ENCODE measurements around the gene WDR83.
A peak's percentile ranks its signal among the peaks of the same experiment; 100 is the strongest.

The WDR83 gene

GRCh38 chr19:12628040-12629022 is 38.3 kb upstream of the WDR83 start:
- H3K36me3 ChIP-seq = peaks cover 69% of the 10 kb centered on the region

GRCh38 chr19:12629215-12629614 is 37.4 kb upstream of the WDR83 start:
- H3K9me3 ChIP-seq (ENCODE audit: severe bottlenecking) = peaks cover 18% of the 10 kb centered on the region
- no peak overlapping the region for H3K27ac ChIP-seq
- H3K36me3 ChIP-seq = peaks cover 63% of the 10 kb centered on the region
- H3K27me3 ChIP-seq (ENCODE audit: insufficient read depth, low read depth, severe bottlenecking) = no peaks in the 10 kb centered on the region
- no peak for DNase-seq
- H3K4me3 ChIP-seq (ENCODE audit: low read depth, low read length) = no peak overlapping the region
- no peak for TF ChIP-seq CTCF (IDR thresholded peaks at IDR 0.05; ENCODE audit: low read depth, low read length)

More at GRCh38 chr19:12628040-12629022, 38.3 kb upstream of the WDR83 start:
- peaks cover 18% of the 10 kb centered on the region for H3K9me3 ChIP-seq (ENCODE audit: severe bottlenecking)
- no peak for TF ChIP-seq CTCF (IDR thresholded peaks at IDR 0.05; ENCODE audit: low read depth, low read length)
- H3K27me3 ChIP-seq (ENCODE audit: insufficient read depth, low read depth, severe bottlenecking) = no peaks in the 10 kb centered on the region
- no peak overlapping the region for H3K4me3 ChIP-seq (ENCODE audit: low read depth, low read length)
- DNase-seq = no peak
- H3K27ac ChIP-seq = no peak overlapping the region

- H3K9me3 ChIP-seq (ENCODE audit: severe bottlenecking) = peaks cover 2% of the 10 kb centered on the region
- no peak for TF ChIP-seq CTCF (IDR thresholded peaks at IDR 0.05; ENCODE audit: low read depth, low read length)
- no peaks in the 10 kb centered on the region for H3K27me3 ChIP-seq (ENCODE audit: insufficient read depth, low read depth, severe bottlenecking)
- peaks cover 2% of the 10 kb centered on the region; the same call in 1 of the 2 replicates for H3K36me3 ChIP-seq
- peak; percentile 17 for DNase-seq
- no peak overlapping the region for H3K4me3 ChIP-seq (ENCODE audit: low read depth, low read length)
- H3K27ac ChIP-seq = no peak overlapping the region; the same call in 1 of the 2 replicates
These were observed 30.0 kb upstream of the WDR83 start for GRCh38 chr19:12636631-12637030.

DNA sequence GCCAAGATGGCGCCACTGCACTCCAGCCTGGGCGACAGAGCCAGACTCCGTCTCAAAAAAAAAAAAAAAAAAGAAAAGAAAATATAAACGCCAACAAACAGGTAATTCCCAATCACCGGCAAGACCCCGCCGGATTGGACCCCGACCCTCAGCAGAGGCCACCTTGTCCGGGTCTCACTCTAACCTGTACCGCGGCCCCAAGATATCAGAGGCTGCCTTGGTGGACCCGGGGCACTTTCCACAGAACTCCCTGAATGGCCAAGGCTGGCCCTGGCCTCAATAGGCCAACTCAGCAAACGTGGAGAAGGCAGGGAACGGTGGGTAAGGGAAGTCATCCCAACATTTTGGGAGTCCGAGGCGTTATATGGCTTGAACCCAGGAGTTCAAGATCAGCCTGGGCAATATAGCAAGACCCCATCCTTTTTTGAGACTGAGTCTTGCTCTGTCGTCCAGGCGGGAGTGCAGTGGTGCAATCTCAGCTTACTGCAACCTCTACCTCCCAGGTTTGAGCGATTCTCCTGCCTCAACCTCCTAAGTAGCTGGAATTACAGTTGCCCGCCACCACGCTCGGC is 27.9 kb upstream of the WDR83 start:
- no peaks in the 10 kb centered on the region for H3K36me3 ChIP-seq
- H3K9me3 ChIP-seq (ENCODE audit: severe bottlenecking) = peaks cover 2% of the 10 kb centered on the region
- no peak for TF ChIP-seq CTCF (IDR thresholded peaks at IDR 0.05; ENCODE audit: low read depth, low read length)

GRCh38 chr19:12639901-12640613 is 26.6 kb upstream of the WDR83 start:
- Histone ChIP-seq H3K27ac (peak overlapping the region; percentile 65), H3K4me3 (ENCODE audit: low read depth, low read length) (peak overlapping the region; percentile 32), H3K36me3 (no peaks in the 10 kb centered on the region), H3K27me3 (ENCODE audit: insufficient read depth, low read depth, severe bottlenecking) (no peaks in the 10 kb centered on the region), H3K9me3 (ENCODE audit: severe bottlenecking) (peaks cover 2% of the 10 kb centered on the region)
- DNase-seq = peak; percentile 87
- TF ChIP-seq CTCF (IDR thresholded peaks at IDR 0.05; ENCODE audit: low read depth, low read length) = peak; percentile 94

More for the DNA sequence above, 27.9 kb upstream of the WDR83 start:
- Histone ChIP-seq H3K4me3 (ENCODE audit: low read depth, low read length) (no peak overlapping the region), H3K27ac (no peak overlapping the region), H3K27me3 (ENCODE audit: insufficient read depth, low read depth, severe bottlenecking) (no peaks in the 10 kb centered on the region)
- no peak for DNase-seq

Measured in WERI-Rb-1 (cell line).